Fibroblast of skin of abdomen (primary cell): ENCODE results near the gene ZNF431.
A peak's percentile ranks its signal among the peaks of the same experiment; 100 is the strongest.
"Not testable (repeated sequence)": the region's sequence is repeated elsewhere in the genome, so short reads cannot be mapped to it uniquely, and the experiment has no call there.

Source experiments
- DNase-seq: peaks from one replicate; pipeline ENCODE4 v3.0.0-alpha.2; 2013

Gene ZNF431

GRCh38 chr19:21147540-21147939, 5.7 kb downstream of the ZNF431 start:
- DNase-seq, result no peak

GRCh38 chr19:21148681-21149080, 6.8 kb downstream of the ZNF431 start:
- DNase-seq, result no peak

GRCh38 chr19:21149877-21150276, 8.0 kb downstream of the ZNF431 start:
- DNase-seq, result no peak

- DNase-seq, result no peak
Measured at GRCh38 chr19:21151460-21151859, 9.6 kb downstream of the ZNF431 start.

- peak; percentile 19 for DNase-seq
Measured at GRCh38 chr19:21158523-21159135, 16.8 kb downstream of the ZNF431 start.

GRCh38 chr19:21164541-21164940, 22.7 kb downstream of the ZNF431 start:
- no peak for DNase-seq

GRCh38 chr19:21166436-21166835, 24.6 kb downstream of the ZNF431 start:
- no peak for DNase-seq

- DNase-seq, result no peak
Measured at GRCh38 chr19:21197590-21198295, 55.9 kb downstream of the ZNF431 start.

- no peak for DNase-seq
Measured at GRCh38 chr19:21202865-21203494, 61.1 kb downstream of the ZNF431 start.

GRCh38 chr19:21210037-21210621, 68.3 kb downstream of the ZNF431 start:
- DNase-seq, result no peak

- no peak for DNase-seq
Measured at GRCh38 chr19:21221693-21222092, 79.9 kb downstream of the ZNF431 start.

- not testable (repeated sequence) for DNase-seq
Measured at GRCh38 chr19:21229938-21230337, 88.1 kb downstream of the ZNF431 start.

GRCh38 chr19:21233691-21234090, 91.9 kb downstream of the ZNF431 start:
- DNase-seq, result no peak

GRCh38 chr19:21236751-21237150, 94.9 kb downstream of the ZNF431 start:
- DNase-seq, result not testable (repeated sequence)

GRCh38 chr19:21238670-21239069, 96.8 kb downstream of the ZNF431 start:
- DNase-seq, result no peak
